Lung microvascular endothelial cell (primary cell): Measurements from ENCODE around the gene DDAH2. TPM values are rescaled to one million over a fixed set of nuclear protein-coding genes. Genes with fewer than 3 reads are reported as not detected.

ENCODE experiments used
- DNase-seq, 2 donors: peaks; one replicate each; pipeline versions ENCODE4 v3.0.0 to v3.0.0-alpha.2; 2010; ENCODE audit warnings: low read depth in 2 of 2
- total RNA-seq: library from RNA; depleted of rRNA; stranded (reverse); fragments of >200 nt; gene quantifications from 2 replicates; pipeline ENCODE4 v1.2.1, GENCODE V29; 2014

DDAH2 gene
- total RNA-seq, 1 donor from 2014 or later = 159 TPM

GRCh38 chr6:31690231-31691077 is 38.6 kb downstream of the DDAH2 start:
- no peak for DNase-seq

- peak in 1 of 2 donors; percentile 29 for DNase-seq
These were observed 39.6 kb downstream of the DDAH2 start for GRCh38 chr6:31689249-31690110.

DNA sequence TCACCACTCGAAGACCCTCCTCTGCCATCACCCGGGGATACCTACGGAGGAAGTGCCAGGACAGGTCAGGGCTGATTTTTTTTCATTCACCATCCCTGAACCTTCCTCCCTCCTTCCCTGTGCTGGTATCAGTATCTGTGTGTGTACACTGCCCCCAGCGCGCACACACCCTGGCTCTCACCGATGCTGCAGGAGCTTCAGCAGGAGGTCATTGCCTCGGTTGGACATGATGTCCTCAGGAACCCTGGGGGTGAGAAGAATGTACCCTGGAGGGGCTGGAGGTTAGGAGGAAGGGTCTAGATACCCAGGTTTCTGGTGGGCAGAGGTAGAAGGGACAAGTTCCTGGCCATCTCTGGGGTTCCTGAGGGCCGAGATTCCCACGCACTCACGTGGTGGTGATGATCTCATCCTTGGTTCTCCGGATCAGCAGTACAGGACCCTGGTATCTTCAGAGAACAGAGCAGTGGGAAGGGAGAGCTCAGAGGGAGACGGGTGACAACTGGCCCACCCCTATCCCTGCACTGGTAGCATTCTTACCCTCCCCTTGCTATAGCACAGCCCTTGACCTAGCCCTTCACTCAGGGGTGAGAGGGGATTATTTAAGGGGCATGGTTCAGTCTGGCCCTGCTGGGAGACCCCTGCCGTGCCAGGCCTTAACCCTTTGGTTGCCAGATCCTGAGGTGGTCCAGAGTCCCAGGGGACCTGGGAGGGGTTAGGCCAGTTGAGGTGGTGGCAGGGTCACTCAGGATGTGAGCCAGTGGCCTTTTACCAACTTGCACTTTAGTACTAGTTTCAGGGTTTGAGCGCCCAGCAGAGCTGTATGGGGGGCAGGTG is 41.0 kb downstream of the DDAH2 start:
- no peak for DNase-seq

GRCh38 chr6:31687321-31687720 is 41.8 kb downstream of the DDAH2 start:
- no peak for DNase-seq

- no peak for DNase-seq
These were observed 42.6 kb downstream of the DDAH2 start for GRCh38 chr6:31686483-31686882.

DNA sequence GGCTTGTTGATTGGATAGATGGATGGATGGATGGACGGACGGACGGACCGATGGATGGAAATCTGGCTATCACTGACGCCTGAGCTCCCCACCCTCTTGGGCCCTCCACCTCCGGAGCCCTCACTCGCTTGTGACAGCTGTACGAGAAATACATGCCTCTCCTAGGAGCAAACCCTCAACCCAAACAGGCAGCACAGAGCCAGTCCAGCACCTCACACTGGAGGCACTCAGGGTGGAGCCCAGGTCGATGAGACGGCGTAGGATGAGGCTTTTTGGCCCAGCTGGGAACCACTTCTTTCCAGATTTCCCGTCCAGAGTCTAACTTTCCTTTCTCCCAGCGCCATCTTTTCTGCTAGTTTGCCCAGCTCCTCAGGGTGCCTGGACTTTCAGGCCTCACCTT is 45.5 kb downstream of the DDAH2 start:
- no peak for DNase-seq

GRCh38 chr6:31681135-31681671 is 47.9 kb downstream of the DDAH2 start:
- peak in 1 of 2 donors; percentile 42 for DNase-seq

DNA sequence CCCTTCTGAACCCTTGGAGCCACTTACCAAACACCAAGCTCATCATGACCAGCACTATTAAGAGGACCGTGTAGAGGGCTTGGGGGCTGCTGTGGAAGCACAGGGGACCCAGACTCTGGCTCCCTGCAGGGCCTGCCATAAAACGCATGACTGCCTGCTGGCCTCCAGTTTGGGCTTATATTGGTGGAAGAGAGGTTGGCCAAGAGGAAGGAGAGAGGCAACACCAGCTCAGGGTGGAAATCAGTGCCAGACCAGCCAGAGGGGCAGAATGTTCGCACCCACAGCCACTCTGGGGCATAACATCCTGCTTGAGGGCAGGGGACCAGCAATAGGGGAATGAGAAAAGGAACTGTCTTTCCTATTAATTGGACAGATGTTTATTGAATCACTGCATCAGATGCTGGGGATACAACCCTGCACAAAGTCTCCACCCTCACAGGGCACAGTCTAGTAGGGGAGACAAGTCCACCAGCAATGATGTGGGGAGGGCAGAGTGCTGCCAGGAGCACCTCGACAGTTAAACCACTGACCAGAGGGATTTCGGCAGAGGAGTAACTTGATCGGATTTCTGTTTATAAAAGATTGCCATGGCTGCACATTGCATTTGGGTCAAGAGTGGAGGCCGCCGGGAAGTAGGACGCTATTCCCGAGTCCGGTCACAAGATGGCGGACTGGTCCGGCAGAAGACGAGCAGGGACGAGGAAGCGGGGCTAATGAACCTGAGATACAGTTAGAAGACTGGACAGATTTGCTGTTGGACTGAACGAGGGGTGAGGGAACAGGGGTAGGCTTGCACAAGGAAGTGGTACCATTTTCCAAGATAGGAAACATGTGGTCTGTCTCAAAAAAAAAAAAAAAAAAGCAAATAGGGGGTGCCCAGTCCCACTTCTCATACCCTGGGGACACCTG is 48.6 kb downstream of the DDAH2 start, which contains the start of gene LY6G5C:
Gene LY6G5C (minus strand): TSS at position 842 of the 909 bp plus-strand sequence. CDS start 694 bp downstream, at position 148.
- DNase-seq = peak; percentile 90

GRCh38 chr6:31677955-31678354 is 51.1 kb downstream of the DDAH2 start:
- no peak for DNase-seq

Other genes with a start within 250 kb of the DDAH2 start
- 5.0 and 9.8 TPM in 2 replicates for gene MICB, start 231.2 kb downstream of the DDAH2 start, total RNA-seq
- gene MCCD1, start 200.3 kb downstream of the DDAH2 start, total RNA-seq = not detected in 2 replicates
- gene DDX39B, start 187.3 kb downstream of the DDAH2 start, total RNA-seq = 180 and 306 TPM in 2 replicates
- 0.20 and 0.22 TPM in 2 replicates for gene ATP6V1G2, start 182.7 kb downstream of the DDAH2 start, total RNA-seq
- gene NFKBIL1, start 181.7 kb downstream of the DDAH2 start, total RNA-seq = 17.9 and 23.0 TPM in 2 replicates
- not detected in 2 replicates for gene LTA, start 157.0 kb downstream of the DDAH2 start, total RNA-seq
- gene TNF, start 153.7 kb downstream of the DDAH2 start, total RNA-seq = not detected in 2 replicates
- gene LTB, start 146.9 kb downstream of the DDAH2 start, total RNA-seq = 6.7 and 9.2 TPM in 2 replicates
- not detected in 2 replicates for gene LST1, start 143.0 kb downstream of the DDAH2 start, total RNA-seq
- gene NCR3, start 136.3 kb downstream of the DDAH2 start, total RNA-seq = not detected in 2 replicates
- gene AIF1, start 114.1 kb downstream of the DDAH2 start, total RNA-seq = not detected in 2 replicates
- 19.4 and 27.2 TPM in 2 replicates for gene PRRC2A, start 108.6 kb downstream of the DDAH2 start, total RNA-seq
- gene BAG6, start 76.6 kb downstream of the DDAH2 start, total RNA-seq = 88.3 and 111 TPM in 2 replicates
- 0.22 and 0.40 TPM in 2 replicates for gene APOM, start 73.4 kb downstream of the DDAH2 start, total RNA-seq
- gene C6orf47, start 68.5 kb downstream of the DDAH2 start, total RNA-seq = 15.5 and 24.0 TPM in 2 replicates
- 8.5 and 12.1 TPM in 2 replicates for gene GPANK1, start 64.3 kb downstream of the DDAH2 start, total RNA-seq
- gene CSNK2B, start 63.2 kb downstream of the DDAH2 start, total RNA-seq = 64.1 and 67.6 TPM in 2 replicates
- gene LY6G5B, start 59.3 kb downstream of the DDAH2 start, total RNA-seq = 0.44 and 1.2 TPM in 2 replicates
- gene LY6G5C, start 48.2 kb downstream of the DDAH2 start, total RNA-seq = 1.4 and 1.7 TPM in 2 replicates
- gene ABHD16A, start 26.0 kb downstream of the DDAH2 start, total RNA-seq = 41.2 and 69.8 TPM in 2 replicates
- not detected in 2 replicates for gene LY6G6F, start 22.4 kb downstream of the DDAH2 start, total RNA-seq
- gene LY6G6D, start 14.0 kb downstream of the DDAH2 start, total RNA-seq = not detected in 2 replicates
- gene LY6G6C, start 7.6 kb downstream of the DDAH2 start, total RNA-seq = not detected in 2 replicates
- not detected in 2 replicates for gene MPIG6B, start 5.9 kb downstream of the DDAH2 start, total RNA-seq
- 469 and 552 TPM in 2 replicates for gene CLIC1, start 7.2 kb upstream of the DDAH2 start, total RNA-seq
- gene MSH5, start 10.7 kb upstream of the DDAH2 start, total RNA-seq = 1.4 and 2.6 TPM in 2 replicates
- 1.6 and 2.0 TPM in 2 replicates for gene SAPCD1, start 33.4 kb upstream of the DDAH2 start, total RNA-seq
- gene VWA7, start 48.0 kb upstream of the DDAH2 start, total RNA-seq = under 0.01 and 0.40 TPM in 2 replicates
- gene VARS1, start 66.5 kb upstream of the DDAH2 start, total RNA-seq = 36.3 and 39.0 TPM in 2 replicates
- 29.2 and 29.8 TPM in 2 replicates for gene LSM2, start 77.7 kb upstream of the DDAH2 start, total RNA-seq
- gene HSPA1L, start 86.0 kb upstream of the DDAH2 start, total RNA-seq = 0.87 and 1.8 TPM in 2 replicates
- 40.8 and 93.3 TPM in 2 replicates for gene HSPA1A, start 86.2 kb upstream of the DDAH2 start, total RNA-seq
- gene HSPA1B, start 98.4 kb upstream of the DDAH2 start, total RNA-seq = 23.8 and 30.2 TPM in 2 replicates
- gene NEU1, start 133.5 kb upstream of the DDAH2 start, total RNA-seq = 41.2 and 50.0 TPM in 2 replicates
- gene SLC44A4, start 149.7 kb upstream of the DDAH2 start, total RNA-seq = not detected in 2 replicates
- gene EHMT2, start 168.4 kb upstream of the DDAH2 start, total RNA-seq = 25.7 and 28.0 TPM in 2 replicates
- gene ZBTB12, start 172.8 kb upstream of the DDAH2 start, total RNA-seq = 2.2 and 3.6 TPM in 2 replicates
- under 0.01 TPM in 1 of 2 replicates, not detected in the other for gene C2, start 198.4 kb upstream of the DDAH2 start, total RNA-seq
- gene CFB, start 216.8 kb upstream of the DDAH2 start, total RNA-seq = 0.44 and 0.60 TPM in 2 replicates
- gene NELFE, start 229.7 kb upstream of the DDAH2 start, total RNA-seq = 54.3 and 55.8 TPM in 2 replicates
- 22.7 and 30.2 TPM in 2 replicates for gene SKIC2, start 229.9 kb upstream of the DDAH2 start, total RNA-seq
- 5.9 and 10.1 TPM in 2 replicates for gene DXO, start 242.8 kb upstream of the DDAH2 start, total RNA-seq